GM19397 (cell line): ENCODE results near the gene CCDC61.
A peak's percentile ranks its signal among the peaks of the same experiment; 100 is the strongest.

Experiments
- ATAC-seq: cut with Tn5 transposase; IDR thresholded peaks from one replicate; pipeline ENCODE4 v1.9.1; 2021; ENCODE audit warnings: mild to moderate bottlenecking, moderate library complexity; ENCODE audit not compliant: unreplicated experiment

CCDC61 gene

DNA sequence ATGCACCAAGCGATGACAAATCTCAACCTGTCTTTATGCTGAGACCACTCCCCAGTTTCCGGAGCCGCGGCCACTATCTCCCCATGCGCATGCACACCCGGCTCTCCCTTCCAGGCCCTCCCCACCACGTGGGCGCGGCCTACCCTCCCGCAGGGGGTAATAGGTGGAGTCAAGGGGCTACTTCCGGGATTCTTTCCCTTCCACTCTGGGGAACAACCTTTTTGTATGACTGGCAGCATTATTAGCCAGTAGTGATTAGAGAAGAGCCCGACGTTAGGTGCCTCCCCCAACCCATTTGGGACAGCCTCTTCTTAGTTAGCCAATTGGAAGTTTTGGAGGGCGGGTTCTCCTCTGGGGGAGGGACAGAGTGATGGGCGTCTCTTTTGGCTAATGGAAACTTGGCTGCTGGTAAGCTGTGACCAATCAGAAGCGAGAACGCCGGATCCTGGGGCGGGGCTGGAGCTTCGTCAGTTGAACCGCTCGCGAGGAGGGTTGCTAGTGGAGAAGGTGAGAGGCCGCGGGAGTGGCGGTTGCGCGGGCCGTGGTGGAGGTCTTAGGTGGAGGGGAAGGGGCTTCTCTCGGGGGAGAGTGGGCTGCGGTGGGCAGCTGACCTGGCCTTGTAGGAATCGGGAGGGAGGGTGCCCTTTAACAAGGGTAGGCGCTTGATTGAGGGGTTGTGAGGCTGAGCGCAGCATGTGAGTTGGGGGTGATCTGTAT lies at the start of gene CCDC61:
CCDC61 (plus strand) TSS at position 470 of the 717 bp plus-strand sequence. CDS start 7,552 bp downstream, outside the sequence.
- ATAC-seq, result peak; percentile 95

- ATAC-seq, result no peak
Measured at GRCh38 chr19:45947926-45948325, 47.3 kb upstream of the CCDC61 start.

GRCh38 chr19:45952341-45952685 lies 43.0 kb upstream of the CCDC61 start:
- no peak for ATAC-seq

DNA sequence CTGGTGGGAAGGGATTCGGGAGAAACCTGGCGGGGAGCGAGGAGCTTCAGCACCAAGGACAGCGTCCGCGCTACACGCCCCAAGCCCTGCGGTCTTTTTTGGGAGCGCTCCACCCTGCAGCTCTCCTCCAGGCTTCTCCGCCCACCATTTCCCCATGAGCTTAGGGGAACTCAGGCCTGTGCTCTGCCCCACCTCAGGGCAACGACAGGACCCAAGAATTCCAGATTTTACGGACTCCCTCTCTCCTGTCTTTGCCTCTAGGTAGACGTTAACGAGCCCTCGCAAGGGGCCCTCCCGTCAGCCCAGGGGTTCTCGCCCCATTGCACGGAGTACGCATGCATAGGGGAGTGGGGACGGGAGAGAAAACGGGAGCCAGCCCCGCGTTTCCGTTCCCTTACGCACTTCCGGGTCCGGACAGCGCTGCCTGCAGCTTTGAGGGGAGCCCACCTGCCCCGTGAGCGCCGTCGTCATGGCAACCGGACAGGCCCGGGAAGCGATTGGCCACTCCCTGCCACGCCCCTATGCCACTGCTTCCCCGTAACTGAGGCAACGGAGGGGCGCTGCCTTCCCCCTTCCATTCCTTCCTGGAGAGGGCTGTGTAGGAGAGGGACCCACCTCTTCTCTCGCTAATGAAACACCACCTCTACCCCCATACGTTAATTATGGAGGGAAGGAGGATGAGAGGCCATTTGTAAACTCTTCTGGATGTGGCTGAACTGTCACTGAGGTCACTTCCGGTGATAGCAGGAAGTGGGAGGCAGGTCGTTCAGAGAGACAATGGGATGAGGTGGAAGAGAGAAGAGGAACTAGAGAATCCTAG lies 42.4 kb upstream of the CCDC61 start:
- ATAC-seq, result no peak

GRCh38 chr19:45953676-45954075 lies 41.6 kb upstream of the CCDC61 start:
- no peak for ATAC-seq

- ATAC-seq, result no peak
Measured at GRCh38 chr19:45954156-45954555, 41.1 kb upstream of the CCDC61 start.

GRCh38 chr19:45955905-45956608 lies 39.2 kb upstream of the CCDC61 start:
- ATAC-seq, result no peak

DNA sequence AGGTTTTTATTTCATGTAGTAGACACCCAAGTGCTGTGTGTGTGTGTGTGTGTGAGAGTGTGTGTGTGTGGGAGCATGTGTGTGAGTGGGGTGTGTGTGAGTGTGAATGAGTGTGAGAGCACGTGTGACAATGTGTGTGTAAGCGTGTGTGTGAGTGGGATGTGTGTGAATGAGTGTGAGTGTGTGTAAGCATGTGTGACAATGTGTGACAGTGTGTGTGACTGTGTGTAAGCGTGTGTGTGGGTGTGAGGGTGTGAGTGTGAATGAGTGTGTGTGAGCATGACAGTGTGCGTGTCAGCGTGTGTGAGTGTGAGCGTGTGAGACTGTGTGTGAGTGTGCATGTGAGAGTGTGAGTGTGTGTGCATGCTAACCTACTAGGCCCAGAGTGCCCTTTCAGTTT lies 36.9 kb upstream of the CCDC61 start:
- ATAC-seq, result no peak

DNA sequence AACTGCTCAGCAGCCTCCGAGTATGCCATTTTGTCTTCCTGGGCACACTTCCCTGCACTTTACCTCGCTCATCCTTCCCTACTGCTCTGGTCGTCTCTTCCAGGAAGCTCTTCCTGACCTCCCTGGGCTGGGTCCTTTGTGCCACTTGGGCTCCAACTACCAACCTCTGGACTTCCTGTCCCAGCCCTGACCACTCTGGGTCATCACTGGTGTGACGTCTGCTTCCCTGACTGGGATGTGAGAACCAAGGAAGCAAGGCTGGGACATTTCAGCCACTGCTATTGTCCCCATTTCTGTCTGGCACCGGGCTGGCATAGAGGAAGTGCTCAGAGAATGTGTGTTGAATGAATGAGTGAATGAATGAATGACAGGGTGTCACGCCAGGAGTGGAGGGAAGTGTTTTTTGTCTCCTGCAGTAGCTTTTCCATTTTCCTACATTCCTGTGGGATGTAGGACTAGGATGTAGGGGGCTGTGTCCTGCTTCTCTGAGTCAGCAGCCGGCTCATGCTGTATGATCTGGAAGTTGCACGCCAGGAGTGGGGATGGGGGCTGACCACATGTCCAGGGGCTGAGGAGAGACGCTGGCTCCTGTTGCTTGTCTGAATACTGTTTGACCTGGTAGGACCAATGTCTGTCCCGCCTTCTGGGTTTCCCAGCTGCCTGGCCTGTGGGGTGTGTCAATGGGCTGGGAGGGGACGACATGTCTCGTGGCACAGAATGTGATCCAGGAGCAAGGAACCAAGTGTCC lies 36.3 kb upstream of the CCDC61 start:
- ATAC-seq, result no peak

- ATAC-seq, result no peak
Measured at GRCh38 chr19:45959517-45960025, 35.7 kb upstream of the CCDC61 start.

DNA sequence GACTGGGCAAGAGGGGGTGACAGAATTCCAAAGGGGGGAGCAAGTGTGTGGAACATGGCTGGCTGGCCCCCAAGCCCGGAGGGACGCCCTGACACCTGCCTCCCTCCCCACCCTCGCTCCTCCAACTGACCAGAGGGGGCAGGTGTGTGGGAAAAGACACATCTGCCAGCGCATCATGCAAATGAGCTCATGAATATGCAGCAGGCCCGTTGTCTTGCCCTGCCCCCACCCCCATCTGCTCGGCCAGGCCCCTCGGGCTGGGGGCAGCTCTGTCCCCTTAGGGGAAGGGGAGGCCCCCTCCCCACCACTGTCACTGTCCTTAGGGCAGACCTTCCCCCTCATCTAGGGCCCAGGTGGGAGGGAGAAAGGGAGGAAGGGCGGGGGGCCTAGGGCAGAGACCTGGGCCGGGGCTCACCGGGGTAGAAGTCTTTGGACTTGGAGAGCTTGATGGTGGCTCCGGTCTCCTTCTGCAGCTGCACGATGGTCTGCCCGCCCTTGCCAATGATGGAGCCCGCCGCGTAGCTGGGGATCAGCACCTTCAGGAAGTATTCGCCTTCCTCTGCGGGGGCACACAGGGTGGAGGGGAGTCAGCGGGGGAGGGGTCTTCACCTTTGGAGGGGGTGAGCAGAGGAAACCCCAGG lies 34.6 kb upstream of the CCDC61 start:
- ATAC-seq, result no peak

DNA sequence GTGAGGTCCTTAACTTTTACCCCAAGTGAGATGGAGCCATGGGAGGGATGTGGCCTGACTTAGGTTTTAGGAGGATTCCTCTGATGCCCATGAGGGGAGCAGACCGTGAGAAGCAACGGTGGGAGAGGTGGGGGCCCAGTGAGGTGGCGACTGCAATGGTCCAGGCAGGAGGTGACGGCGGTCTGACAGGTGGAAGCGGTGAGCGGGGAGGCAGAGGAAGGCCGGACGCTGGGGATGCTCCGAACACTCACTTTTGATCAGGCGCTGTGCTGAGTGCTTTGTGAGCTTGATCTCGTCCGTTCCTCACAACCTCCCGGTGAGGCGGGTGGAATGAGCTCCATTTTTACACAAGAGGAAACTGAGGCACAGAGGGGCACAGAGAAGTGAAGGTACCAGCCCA lies 33.2 kb upstream of the CCDC61 start:
- ATAC-seq, result no peak

DNA sequence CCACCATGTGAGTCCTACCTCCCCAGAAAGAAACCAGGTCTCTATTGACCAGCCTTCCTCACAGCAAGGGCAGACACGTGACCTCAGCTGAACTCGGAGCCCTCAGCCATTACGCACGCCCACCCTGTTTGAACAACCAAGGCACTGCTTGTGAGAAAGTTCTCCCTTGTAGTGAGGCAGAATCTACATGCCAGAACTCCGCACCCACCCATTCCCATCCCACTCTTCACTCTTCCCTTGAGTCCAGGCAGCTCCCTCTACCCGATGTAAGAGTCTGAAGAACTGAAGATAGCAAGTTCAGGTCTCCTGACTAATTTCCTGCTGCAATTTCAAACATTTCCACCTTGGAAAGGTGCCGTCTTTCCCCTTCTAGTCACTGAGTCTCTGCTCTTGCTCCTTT lies 28.0 kb upstream of the CCDC61 start:
- ATAC-seq, result no peak

GRCh38 chr19:45968626-45969025 lies 26.6 kb upstream of the CCDC61 start:
- ATAC-seq, result no peak

DNA sequence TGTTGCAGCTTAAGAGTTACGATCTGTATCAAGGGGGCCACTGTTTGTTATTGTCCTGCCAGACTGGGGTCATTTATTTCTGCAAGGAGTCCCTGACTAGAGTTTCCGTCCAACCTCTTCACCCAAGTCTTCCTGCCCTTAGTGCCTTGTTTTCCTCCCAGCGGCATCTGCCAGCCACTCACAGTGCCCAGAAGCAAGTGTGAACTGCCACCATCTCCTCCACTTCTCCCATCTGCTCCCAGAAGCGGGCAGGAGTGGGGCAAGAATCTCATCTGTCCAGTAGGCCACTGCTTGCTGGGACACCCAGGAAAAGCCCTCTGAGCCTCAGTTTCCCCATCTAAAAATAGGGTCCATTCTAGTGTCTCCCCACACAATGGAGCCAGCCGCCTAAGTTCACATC lies 25.6 kb upstream of the CCDC61 start:
- no peak for ATAC-seq

- ATAC-seq, result no peak
Measured at GRCh38 chr19:45971260-45971902, 23.9 kb upstream of the CCDC61 start.

DNA sequence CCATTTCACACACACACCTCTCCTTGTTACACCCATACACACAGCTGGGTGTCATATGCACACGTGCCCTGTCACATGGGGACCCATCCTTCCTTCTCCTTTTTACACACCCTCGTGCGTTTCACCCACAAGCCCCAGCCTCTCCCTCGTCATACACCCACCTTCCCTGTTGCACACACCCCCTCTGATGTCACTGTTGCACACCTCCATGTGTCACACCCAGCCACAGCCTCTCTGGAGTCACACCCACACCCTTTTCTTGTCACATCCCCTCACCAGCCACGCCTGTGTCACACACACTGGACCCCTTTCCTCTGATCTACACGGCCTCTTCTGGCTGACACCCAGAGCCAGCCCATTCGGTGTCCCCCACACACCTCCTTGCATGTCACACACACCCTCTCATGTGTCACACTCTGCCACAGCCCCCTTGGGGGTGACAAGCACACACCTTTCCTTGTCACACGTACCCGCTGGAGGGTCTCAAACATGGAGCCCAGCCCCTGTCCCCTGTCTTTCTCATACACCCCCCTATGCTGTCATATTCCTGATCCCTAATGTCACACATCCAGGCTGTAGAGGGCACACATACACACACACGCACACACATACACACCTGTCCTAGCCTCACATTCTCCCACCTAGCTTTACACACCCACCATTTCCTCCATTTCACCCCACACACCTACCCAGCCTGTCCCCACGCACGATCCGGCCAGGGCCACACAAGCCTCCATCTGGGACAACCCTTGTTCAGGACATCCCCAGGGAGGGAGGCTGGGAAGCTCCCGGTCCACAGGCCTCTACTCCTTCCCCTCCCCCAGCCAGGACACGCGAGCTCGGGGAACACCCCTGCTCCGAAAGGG lies 23.0 kb upstream of the CCDC61 start:
- no peak for ATAC-seq

DNA sequence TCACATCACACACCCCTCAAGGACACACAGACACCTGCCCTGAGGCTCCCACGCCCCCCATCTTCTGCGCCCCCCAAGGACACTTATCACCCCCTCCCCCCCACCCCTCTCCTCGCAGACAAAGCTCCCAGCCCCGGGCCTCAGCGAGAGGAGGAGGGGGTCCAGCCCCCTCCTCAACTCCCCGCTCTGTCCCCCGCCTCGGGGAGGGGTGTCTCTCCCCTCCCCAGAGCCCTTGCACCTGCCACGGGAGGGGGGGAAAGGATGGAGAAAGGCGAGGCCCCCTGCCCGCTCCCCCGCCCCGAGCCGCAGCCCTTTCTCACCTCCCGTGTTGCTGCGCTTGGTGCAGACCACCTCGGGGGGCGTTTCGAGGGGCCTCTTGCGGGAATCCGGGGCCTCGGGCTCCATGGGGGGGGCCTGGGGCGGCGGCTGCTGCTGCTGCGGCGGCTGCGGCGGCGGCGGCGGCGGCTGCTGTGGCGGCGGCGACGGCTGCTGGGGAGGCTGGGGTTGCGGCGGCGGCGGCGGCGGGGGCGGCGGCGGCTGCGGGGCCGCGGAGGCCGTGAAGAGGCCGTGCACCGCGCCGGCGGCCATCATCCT lies 22.2 kb upstream of the CCDC61 start:
- ATAC-seq, result no peak
